Activated CD4-positive, alpha-beta T cell treated with anti-CD3 and anti-CD28 coated beads for 48 hours (primary cell): ENCODE results near the gene GABRA4.

Experiments used
- DNase-seq: peaks from one replicate; pipeline ENCODE4 v3.0.0-alpha.2; 2020

Gene GABRA4

GRCh38 chr4:46993075-46994006 is at the start of gene GABRA4:
Gene GABRA4 (minus strand): TSS chr4:46993581. CDS start chr4:46993424, 157 bp downstream.
- DNase-seq, result peak; percentile 4

GRCh38 chr4:47040828-47041227 is 47.4 kb upstream of the GABRA4 start:
- DNase-seq, result no peak

- no peak for DNase-seq
Measured at GRCh38 chr4:47038263-47038662, 44.9 kb upstream of the GABRA4 start.

GRCh38 chr4:47032405-47033106 is 39.2 kb upstream of the GABRA4 start:
- peak; percentile 59 for DNase-seq

DNA sequence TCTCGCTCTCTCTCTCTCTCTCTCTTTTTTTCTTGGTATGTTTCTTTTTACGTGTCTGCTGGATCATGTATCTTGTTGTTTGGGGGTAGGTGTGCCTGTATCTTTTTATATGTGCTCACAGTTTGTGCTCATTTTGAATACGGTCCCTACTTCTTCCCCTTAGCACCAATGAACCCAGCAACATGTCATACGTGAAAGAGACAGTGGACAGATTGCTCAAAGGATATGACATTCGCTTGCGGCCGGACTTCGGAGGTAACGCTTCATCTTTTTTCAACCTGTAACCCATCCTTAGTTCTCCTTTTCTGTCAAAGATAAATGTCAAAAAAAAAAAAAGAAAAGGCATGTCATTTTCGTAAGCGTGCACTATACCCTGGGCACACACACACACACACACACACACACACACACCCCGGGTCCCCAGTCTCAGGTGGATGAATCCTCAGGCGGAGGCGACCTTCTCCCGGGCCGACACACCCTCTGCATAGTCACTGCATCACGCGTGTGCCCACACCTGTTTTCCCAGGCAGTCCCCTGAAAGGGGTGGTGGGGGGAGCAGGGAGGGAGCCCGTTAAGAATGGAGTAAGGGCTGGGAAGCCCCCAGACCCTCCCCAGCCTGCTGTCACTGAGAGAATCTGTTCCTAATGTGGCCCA is 38.5 kb upstream of the GABRA4 start:
- DNase-seq, result peak; percentile 8

- peak; percentile 11 for DNase-seq
Measured at GRCh38 chr4:47031011-47031678, 37.8 kb upstream of the GABRA4 start, which contains the start of gene GABRB1. Gene GABRB1 (plus strand): TSS chr4:47031567.

DNA sequence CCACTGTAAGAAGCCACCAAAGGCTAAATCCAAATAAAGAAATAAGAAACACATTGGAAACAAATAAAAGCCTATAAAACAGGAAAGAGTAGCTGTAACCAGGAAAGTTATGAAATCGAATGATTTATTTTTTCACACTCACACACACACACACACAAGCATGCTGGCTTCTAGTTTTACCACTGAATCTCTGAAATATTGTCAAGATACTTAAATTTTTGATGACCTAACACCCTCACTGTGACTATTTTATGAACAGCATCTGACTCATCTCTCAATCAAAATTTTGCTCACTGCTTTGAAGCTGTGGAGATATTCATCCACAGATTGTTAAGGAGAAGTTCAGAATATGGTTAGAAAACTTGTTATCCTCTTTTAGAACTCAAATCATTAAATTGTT is 24.1 kb upstream of the GABRA4 start:
- DNase-seq, result no peak

DNA sequence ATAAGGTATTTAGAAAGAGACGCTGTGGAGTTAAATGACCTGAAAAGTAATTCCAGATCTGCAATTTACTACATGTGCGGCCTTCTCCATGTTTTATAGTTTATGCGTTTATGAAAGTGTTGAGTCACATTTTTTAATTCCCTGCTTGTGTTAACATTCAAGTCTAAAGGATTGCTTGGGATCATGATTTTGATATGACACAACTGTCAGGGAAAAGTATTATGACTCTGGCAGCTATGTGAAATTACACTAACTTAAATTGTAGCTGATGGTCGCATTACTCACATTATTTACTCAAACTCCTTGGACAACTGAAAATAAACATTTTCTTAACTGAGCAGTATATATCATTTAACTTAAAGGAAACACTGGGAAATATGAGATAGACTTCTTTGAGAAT is 23.7 kb upstream of the GABRA4 start:
- no peak for DNase-seq

GRCh38 chr4:47013373-47013772 is 20.0 kb upstream of the GABRA4 start:
- no peak for DNase-seq

- DNase-seq, result no peak
Measured at GRCh38 chr4:47012676-47013075, 19.3 kb upstream of the GABRA4 start.

- no peak for DNase-seq
Measured at GRCh38 chr4:47010912-47011446, 17.6 kb upstream of the GABRA4 start.

DNA sequence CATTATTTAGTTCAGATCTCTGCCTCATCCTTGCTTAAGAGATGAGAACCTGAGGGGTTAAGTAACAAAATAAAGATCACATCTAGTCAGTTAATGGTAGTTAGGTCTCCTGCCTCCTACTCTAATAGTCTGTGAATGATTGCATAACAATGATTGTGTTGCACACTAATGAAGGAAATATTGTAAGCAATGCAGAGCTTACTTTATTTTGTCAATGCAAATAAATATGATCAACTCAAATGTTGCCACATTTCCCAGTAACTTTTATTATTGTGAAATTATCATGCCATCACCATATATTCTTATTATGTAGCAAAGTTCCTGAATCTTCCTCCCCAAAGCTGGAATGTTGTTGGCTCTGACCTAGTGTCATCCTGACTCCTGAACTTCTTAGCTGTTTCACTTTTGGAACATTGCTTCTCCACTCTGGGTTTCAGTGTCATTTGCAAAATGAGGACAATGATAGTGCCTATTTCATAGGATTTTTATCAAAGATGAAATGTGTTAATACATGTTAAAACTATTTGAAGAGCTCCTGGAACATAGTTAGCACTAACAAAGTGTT is 17.0 kb upstream of the GABRA4 start:
- no peak for DNase-seq

DNA sequence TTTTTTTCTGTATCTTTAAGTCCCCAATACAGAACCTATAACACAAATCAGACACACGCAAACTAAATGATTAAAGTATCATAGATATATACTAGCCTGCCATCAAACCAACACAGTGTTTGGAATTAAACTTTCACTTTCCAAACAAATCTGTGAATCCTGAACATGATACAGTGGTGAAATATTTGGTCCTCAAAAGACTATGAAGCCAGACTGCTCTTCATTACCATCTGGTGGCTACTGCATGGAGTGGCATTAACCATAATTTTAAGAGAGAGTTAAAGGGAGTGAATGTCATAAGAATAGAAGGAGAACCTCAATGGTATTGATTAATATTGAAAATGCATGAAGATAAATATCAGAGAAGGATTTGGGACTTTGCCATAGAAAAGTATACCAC is 9.2 kb upstream of the GABRA4 start:
- DNase-seq, result no peak

- no peak for DNase-seq
Measured at GRCh38 chr4:47000406-47000805, 7.0 kb upstream of the GABRA4 start.

- no peak for DNase-seq
Measured at GRCh38 chr4:46999566-46999965, 6.2 kb upstream of the GABRA4 start.

GRCh38 chr4:46994007-46994405 is 625 bp upstream of the GABRA4 start:
- no peak for DNase-seq

- no peak for DNase-seq
Measured at GRCh38 chr4:46992338-46992737, 1.0 kb downstream of the GABRA4 start.

- DNase-seq, result no peak
Measured at GRCh38 chr4:46986922-46987638, 6.3 kb downstream of the GABRA4 start.

DNA sequence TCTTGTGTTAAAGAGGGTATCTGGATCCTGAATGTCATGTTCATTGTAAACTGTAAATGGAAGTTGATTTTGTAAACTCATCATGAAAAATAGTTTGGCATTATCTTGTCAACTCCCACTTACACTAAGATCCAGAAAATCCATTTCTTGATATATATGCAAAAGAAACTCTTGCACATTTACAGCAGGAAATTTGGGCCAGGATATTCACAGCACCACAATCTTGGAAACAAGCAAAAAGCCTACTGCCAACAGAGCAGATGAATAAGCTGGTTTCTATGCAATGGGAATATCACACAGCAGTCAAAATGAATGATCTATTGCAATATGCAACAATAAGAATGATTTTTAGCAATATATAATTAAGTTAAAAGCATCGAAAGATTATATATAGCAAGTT is 8.6 kb downstream of the GABRA4 start:
- no peak for DNase-seq

GRCh38 chr4:46980851-46981250 is 12.5 kb downstream of the GABRA4 start:
- no peak for DNase-seq

GRCh38 chr4:46979726-46980125 is 13.7 kb downstream of the GABRA4 start:
- no peak for DNase-seq

DNA sequence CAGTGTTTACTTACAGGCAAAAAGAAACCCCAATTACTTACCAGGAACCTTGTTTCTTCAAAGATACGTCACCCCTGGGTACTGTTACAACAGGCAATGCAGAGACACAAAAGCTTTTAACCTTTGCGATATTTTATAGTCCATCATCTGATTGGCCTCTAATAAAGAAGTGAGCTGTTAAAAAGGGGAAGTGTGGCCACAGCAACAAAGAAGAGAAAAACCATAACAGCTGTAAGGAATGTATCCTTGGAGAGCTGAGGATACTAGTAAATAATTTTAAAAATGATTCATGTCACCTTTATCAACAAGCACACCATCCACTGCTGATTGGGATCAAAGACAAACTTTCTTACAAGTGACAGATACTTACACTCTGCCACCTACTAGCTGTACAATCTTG is 14.1 kb downstream of the GABRA4 start:
- DNase-seq, result no peak
